Thymus (tissue), 11 donors: Measurements from ENCODE around the gene EEIG1. TPM values are rescaled to one million over a fixed set of nuclear protein-coding genes. Genes with fewer than 3 reads are reported as not detected.

Experiments
- DNase-seq, 9 donors: peaks; one replicate each; pipeline ENCODE4 v3.0.0-alpha.2; 2013; ENCODE audit warnings: low spot score in 9 of 9, low read depth in 6 of 9, missing footprints in 1 of 9
- H3K27ac ChIP-seq, 2 donors: one replicate each; pipeline ENCODE4 v1.5.1; 2013; ENCODE audit warnings: control low read depth in 1 of 2, low read depth in 1 of 2, low read length in 1 of 2, mild to moderate bottlenecking in 1 of 2, moderate library complexity in 1 of 2
- H3K27me3 ChIP-seq, 2 donors: one replicate each; pipeline ENCODE4 v1.5.1; 2013; ENCODE audit warnings: low read length in 1 of 2; ENCODE audit not compliant: control insufficient read depth in 2 of 2, insufficient read depth in 1 of 2
- H3K36me3 ChIP-seq, 2 donors: one replicate each; pipeline ENCODE4 v1.5.1; 2013; ENCODE audit warnings: low read length in 1 of 2, mild to moderate bottlenecking in 1 of 2, moderate library complexity in 1 of 2; ENCODE audit not compliant: control insufficient read depth in 2 of 2, insufficient read depth in 2 of 2
- H3K4me1 ChIP-seq, 2 donors: one replicate each; pipeline ENCODE4 v1.5.1; 2013; ENCODE audit warnings: low read length in 2 of 2; ENCODE audit not compliant: control insufficient read depth in 2 of 2, insufficient read depth in 2 of 2
- H3K4me3 ChIP-seq, 2 donors: one replicate each; pipeline ENCODE4 v1.5.1; 2013; ENCODE audit warnings: low read length in 2 of 2, control low read depth in 1 of 2, mild to moderate bottlenecking in 1 of 2
- H3K9me3 ChIP-seq, 2 donors: one replicate each; pipeline ENCODE4 v1.5.1; 2013; ENCODE audit warnings: low read length in 1 of 2, mild to moderate bottlenecking in 1 of 2; ENCODE audit not compliant: control insufficient read depth in 2 of 2, insufficient read depth in 1 of 2
- WGBS: extraction: QIAGEN DNeasy Blood & Tissue Kit; methylation state at CpG from one replicate; pipeline ENCODE4 v1.1.7; 2013; 5-methylcytosine and 5-hydroxymethylcytosine counted together
- polyA plus RNA-seq: library from polyadenylated mRNA; stranded (reverse); fragments of 200-250 nt; gene quantifications from one replicate; pipeline ENCODE4 v1.2.3, GENCODE V29; 2013
- total RNA-seq: library from RNA; stranded (reverse); fragments of 120-200 nt; gene quantifications from one replicate; pipeline ENCODE4 v1.2.4, GENCODE V29; 2013
- donor health status: healthy.

EEIG1 gene
- total and polyA plus RNA-seq, 2 donors = 12.9 to 51.4 TPM

DNA sequence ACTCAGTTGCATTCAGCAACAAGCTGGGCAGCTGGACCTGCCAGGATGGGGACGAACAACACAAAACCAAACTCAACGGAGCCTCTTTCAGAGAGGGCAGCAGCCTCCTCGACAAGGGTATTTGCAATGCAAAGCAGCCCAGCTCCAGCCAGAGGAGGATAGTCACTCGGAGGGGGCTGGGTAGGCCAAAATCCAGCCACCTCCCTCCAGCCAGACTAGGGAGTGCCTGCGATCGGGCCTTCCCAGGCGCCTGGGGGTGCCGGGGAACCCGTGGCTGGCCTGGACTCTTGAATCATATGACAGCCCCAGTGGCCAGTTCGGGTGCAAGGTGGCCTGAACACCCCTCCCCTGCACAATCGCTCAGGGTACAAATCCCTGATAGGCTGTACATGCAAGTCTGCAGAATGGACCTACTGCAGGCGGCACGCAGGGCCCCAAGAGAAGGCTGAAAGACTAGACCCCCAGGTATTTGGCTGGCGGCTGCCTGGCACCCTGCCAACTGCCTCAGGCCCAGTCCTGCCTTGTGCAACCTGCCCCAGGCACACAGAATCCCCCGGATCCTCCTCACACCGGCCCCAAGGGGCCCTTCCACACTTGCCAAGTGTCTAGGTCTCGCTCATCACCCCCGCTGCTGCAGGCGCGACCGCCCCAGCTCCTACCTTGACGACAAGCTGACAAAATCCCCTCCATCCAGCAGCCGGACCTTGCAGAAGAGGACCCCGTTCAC lies 1.3 kb downstream of the EEIG1 start:
- WGBS = 17% methylated on average over 24 of the region's 24 CpGs
- H3K36me3 ChIP-seq = peaks cover 5 to 39% of the 10 kb centered on the region in 2 donors
- peak in 1 of 9 donors; percentile 65 for DNase-seq
- H3K9me3 ChIP-seq = peaks cover 1 to 16% of the 10 kb centered on the region in 2 donors
- peak overlapping the region; percentile 90 to 97 for H3K27ac ChIP-seq
- H3K4me3 ChIP-seq = peak overlapping the region; percentile 90 to 99
- H3K27me3 ChIP-seq = no peaks in the 10 kb centered on the region
- peaks cover 52 to 84% of the 10 kb centered on the region in 2 donors for H3K4me1 ChIP-seq

DNA sequence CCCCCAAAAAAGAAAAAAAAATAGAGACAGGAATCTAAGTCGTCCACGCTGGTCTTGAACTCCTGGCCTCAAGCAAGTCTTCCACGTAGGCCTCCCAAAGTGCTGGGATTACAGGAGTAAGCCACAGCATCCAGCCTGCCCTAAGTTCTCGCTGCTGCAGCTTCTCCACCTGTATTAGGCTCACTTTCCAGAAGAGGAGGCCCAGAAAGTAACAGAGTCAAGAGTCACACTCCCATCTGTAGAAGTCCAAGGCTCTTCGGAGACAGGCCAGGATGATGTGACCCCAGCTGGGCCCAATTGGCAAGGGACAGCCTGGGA lies 1.8 kb downstream of the EEIG1 start:
- peak overlapping the region; percentile 90 to 99 for H3K4me3 ChIP-seq
- H3K27me3 ChIP-seq = no peaks in the 10 kb centered on the region
- peaks cover 1 to 16% of the 10 kb centered on the region in 2 donors for H3K9me3 ChIP-seq
- 79% methylated on average over 5 of the region's 5 CpGs for WGBS
- peak overlapping the region; percentile 90 to 97 for H3K27ac ChIP-seq
- peaks cover 57 to 86% of the 10 kb centered on the region in 2 donors for H3K4me1 ChIP-seq
- peaks cover 5 to 44% of the 10 kb centered on the region in 2 donors for H3K36me3 ChIP-seq
- DNase-seq = no peak

DNA sequence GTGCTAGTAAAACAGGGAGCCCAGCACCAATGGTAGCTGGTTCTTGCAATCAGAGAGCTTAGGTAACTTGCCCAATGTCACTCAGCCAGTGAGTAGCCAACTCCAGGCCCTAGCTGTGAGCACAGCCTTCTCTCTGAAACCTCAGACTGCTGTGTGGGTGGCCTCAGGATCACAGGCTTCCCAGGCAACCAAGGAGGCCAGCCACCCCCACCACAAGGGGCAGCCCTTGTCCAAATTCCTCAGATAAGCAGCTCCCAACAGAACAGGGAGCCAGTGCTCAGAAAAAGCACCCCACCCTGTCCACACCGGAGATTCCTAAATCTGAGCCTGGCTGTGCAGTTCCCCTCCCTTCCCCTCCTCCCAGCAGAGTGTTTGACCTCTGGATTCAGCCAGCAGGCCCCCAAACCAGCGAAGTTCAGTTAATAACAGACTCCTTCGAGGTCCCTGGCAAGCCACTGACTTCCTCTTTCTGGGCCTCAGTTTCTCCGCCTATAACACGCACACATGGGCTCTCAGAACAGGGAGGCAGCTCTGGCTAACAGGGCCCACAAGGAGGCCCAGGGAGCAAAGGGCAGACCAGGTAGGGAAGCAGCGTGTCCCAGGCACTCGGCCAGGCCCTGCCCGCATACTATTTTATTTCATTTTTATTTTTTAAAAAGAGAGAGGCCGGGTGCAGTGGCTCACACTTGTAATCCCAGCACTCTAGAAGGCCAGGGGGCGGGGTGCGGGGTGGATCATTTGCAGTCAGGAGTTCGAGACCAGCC lies 2.7 kb downstream of the EEIG1 start:
- peaks cover 56 to 86% of the 10 kb centered on the region in 2 donors for H3K4me1 ChIP-seq
- peaks cover 11 to 43% of the 10 kb centered on the region in 2 donors for H3K36me3 ChIP-seq
- peaks cover 1 to 16% of the 10 kb centered on the region in 2 donors for H3K9me3 ChIP-seq
- DNase-seq = peak in 1 of 9 donors; percentile 52
- H3K4me3 ChIP-seq = peak overlapping the region; percentile 90 to 99
- H3K27ac ChIP-seq = peak overlapping the region; percentile 69 to 97
- no peaks in the 10 kb centered on the region for H3K27me3 ChIP-seq
- 74% methylated on average over 12 of the region's 12 CpGs for WGBS

DNA sequence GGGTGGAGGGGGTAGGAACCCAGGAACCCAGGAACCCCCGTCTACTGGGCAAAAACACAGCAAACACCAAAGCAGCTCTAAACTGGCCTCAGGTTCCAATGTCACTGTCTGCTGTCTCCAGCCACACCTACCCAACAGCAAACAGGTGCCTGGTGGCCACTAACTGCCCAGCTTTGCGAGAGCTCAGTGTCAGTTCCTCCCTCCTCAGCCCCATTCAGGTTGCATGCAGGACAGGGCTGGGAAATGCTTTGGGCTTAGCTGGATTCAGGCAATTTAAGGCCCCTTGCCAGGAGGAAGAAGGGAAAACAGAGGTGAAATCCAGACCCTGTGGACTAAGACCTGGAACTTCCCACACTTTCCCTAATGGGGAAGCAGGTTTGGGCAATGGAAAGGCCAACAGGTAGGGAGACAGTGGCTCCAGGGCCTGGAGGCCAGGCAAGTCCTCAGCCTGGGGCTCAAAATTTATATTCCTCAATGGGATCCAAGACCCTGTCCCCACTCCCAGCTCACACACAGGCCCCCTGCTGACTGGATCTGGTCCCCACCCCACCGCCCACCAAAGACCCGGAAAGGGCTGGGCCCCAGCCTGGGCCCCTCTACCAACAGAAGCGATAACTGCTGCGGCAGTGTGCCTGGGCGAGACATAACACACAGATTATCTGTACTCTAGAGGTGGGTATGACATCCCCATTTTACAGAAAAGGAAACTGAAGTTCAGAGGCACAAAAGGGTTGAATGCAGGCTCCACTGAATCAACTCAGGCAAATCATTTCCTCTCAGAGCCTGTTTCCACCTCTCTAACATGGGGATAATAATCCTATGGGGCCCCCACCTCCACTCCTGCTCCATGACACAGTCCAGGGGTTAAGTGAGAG lies 3.5 kb downstream of the EEIG1 start:
- Histone ChIP-seq H3K4me3 (peak overlapping the region; percentile 90 to 99), H3K27me3 (no peaks in the 10 kb centered on the region)

DNA sequence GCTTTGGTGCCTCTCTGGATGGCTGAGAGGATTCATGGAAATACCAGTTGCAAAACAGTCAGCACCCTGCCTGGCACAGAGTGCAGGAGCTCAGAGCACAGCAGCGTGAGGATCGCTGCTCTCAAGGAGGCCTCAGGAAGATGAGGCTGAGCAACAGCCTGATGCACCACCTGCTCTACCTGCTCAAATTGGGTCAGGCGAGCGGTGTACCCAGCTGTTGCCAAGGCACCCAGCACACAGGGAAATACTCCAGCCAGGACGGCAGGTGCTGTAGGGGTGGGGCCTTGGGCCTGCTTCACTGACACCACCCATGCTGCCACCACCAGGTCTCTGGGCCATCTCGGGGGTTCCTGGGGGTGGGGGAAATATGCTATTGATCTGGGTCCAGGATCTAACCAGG lies 4.3 kb downstream of the EEIG1 start:
- H3K9me3 ChIP-seq = peaks cover 1 to 15% of the 10 kb centered on the region in 2 donors
- WGBS = 18% methylated on average over 6 of the region's 6 CpGs
- peak overlapping the region; percentile 90 to 99 for H3K4me3 ChIP-seq
- peaks cover 14 to 53% of the 10 kb centered on the region in 2 donors for H3K36me3 ChIP-seq
- peaks cover 63 to 86% of the 10 kb centered on the region in 2 donors for H3K4me1 ChIP-seq
- peak in 5 of 9 donors; percentile 69 to 91 (median 84) for DNase-seq
- peak overlapping the region; percentile 69 to 97 for H3K27ac ChIP-seq
- H3K27me3 ChIP-seq = no peaks in the 10 kb centered on the region

More for the DNA sequence above, 3.5 kb downstream of the EEIG1 start:
- peaks cover 63 to 86% of the 10 kb centered on the region in 2 donors for H3K4me1 ChIP-seq
- DNase-seq = peak in 1 of 9 donors; percentile 60
- H3K36me3 ChIP-seq = peaks cover 14 to 50% of the 10 kb centered on the region in 2 donors
- peak overlapping the region; percentile 69 to 97 for H3K27ac ChIP-seq
- H3K9me3 ChIP-seq = peaks cover 1 to 16% of the 10 kb centered on the region in 2 donors
- 77% methylated on average over 7 of the region's 7 CpGs for WGBS

DNA sequence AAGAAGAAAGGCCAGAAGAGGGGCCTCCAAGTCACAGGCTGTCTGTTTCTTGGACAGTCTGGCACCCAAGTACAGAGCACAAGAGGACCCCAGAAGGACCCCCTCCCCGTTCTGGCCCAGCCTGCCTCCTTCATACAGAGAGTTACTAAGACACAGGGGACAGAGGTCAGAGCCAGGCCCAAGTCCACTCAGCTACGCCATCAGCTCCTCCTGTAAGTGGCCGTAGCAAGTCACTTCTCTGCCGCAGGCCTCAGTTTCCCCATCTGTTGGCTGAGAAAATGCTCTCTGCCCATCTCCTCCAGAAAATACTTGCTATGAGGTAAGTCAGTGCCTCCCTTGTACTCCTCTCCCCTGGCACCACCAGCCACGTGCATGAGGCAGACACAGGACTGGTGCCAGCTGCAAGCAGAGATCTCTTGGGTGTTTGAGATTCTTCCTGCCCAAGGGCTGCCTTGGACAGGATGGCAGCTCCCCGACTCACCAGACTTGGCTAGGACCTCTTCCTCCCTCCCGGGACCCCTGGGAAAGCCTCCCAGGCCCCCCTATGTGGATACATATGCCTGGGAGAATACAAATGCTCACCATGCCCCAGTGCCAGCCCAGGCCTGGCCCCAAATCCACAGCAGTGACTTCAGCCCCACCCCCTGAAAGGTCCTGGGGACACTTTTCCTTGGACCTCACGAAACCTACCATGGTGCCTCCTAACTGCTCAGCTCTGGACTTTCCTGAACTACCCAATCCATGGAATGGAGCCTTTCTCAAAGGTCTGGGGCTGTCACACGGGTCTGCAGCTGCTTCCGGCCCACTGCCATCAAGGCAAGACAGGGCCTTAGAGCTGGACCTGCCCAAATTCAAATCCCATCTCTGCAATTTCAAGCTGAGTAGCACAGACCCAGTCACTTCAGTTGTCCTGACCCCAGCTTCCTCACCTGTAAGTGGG lies 5.1 kb downstream of the EEIG1 start:
- peak overlapping the region; percentile 55 to 97 for H3K27ac ChIP-seq
- 82% methylated on average over 10 of the region's 10 CpGs for WGBS
- H3K27me3 ChIP-seq = no peaks in the 10 kb centered on the region
- DNase-seq = peak in 1 of 9 donors; percentile 63
- H3K4me1 ChIP-seq = peaks cover 69 to 90% of the 10 kb centered on the region in 2 donors
- H3K4me3 ChIP-seq = peak overlapping the region; percentile 90 to 99
- peaks cover 0 to 12% of the 10 kb centered on the region in 2 donors for H3K9me3 ChIP-seq
- H3K36me3 ChIP-seq = peaks cover 14 to 53% of the 10 kb centered on the region in 2 donors

DNA sequence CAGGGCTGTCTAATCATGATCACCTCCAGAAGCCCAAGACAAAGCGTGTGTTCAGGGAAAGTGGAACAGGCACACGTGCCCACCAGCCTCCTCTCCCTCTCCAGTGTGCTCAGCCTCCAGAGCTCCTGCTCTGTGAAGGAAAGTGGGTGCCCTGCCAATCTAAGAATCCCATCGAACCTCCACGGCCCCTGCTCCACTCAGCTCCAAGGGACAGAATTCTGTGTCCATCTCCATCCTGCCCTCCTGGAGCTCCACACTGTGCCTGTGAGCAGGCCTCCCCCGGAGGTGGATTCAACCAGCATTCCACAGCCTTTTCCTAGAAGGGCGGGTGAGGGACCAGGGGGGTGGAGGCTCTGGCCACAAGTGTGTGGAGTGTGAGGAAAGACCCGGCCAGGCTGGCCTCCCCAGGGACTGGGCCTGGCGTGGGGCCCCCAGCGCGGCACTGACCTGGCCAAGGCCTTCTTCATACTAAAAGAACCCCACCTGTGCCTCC lies 6.0 kb downstream of the EEIG1 start:
- no peak for DNase-seq
- H3K4me3 ChIP-seq = peak overlapping the region; percentile 19 to 41
- H3K27ac ChIP-seq = peak overlapping the region; percentile 56 to 97

More for the DNA sequence above, 6.0 kb downstream of the EEIG1 start:
- 94% methylated on average over 10 of the region's 10 CpGs for WGBS
- Histone ChIP-seq H3K4me1 (peaks cover 76 to 98% of the 10 kb centered on the region in 2 donors), H3K9me3 (peaks cover 0 to 12% of the 10 kb centered on the region in 2 donors), H3K36me3 (peaks cover 14 to 56% of the 10 kb centered on the region in 2 donors), H3K27me3 (no peaks in the 10 kb centered on the region)
